Fibroblast of lung (primary cell): Measurements from ENCODE around the gene PRDM16. TPM values are rescaled to one million over a fixed set of nuclear protein-coding genes. Genes with fewer than 3 reads are reported as not detected.

Source experiments
- DNase-seq, 2 donors: peaks; one replicate each; pipeline versions ENCODE4 v3.0.0 to v3.0.0-alpha.2; 2010; ENCODE audit warnings: low read depth in 2 of 2
- H2AFZ ChIP-seq: 2 replicates; pipeline ENCODE4 v1.5.1; 2012; ENCODE audit warnings: low read length, control low read depth, inconsistent platforms
- H3K27ac ChIP-seq: 2 replicates; pipeline ENCODE4 v1.5.1; 2011; ENCODE audit warnings: low read length, control low read depth; ENCODE audit not compliant: insufficient read depth
- H3K27me3 ChIP-seq: 2 replicates; pipeline ENCODE4 v1.5.1; 2011; ENCODE audit warnings: mild to moderate bottlenecking, low read length; ENCODE audit not compliant: control insufficient read depth, insufficient read depth
- H3K36me3 ChIP-seq: 2 replicates; pipeline ENCODE4 v1.5.1; 2011; ENCODE audit warnings: low read length; ENCODE audit not compliant: control insufficient read depth, insufficient read depth
- H3K4me1 ChIP-seq: 2 replicates; pipeline ENCODE4 v1.5.1; 2011; ENCODE audit warnings: low read length; ENCODE audit not compliant: control insufficient read depth, insufficient read depth; ENCODE audit errors: extremely low read depth
- H3K4me2 ChIP-seq: 2 replicates; pipeline ENCODE4 v1.5.1; 2011; ENCODE audit warnings: low read length, control low read depth; ENCODE audit not compliant: insufficient read depth; ENCODE audit errors: extremely low read depth
- H3K4me3 ChIP-seq, 4 experiments: fragments of 200-600 bp in 1 of 4; sonication (generic) in 1 of 4; replicated peaks in 1 of 4; 2 replicates each; pipeline ENCODE4 v1.5.1; 2011 to 2016; ENCODE audit warnings: low read length in 4 of 4, low read depth in 3 of 4, mild to moderate bottlenecking in 3 of 4, control low read depth in 2 of 4, inconsistent platforms in 1 of 4, mixed read lengths in 1 of 4; ENCODE audit not compliant: insufficient read depth in 1 of 4; ENCODE audit errors: control extremely low read depth in 1 of 4
- H3K79me2 ChIP-seq: 2 replicates; pipeline ENCODE4 v1.5.1; 2012; ENCODE audit warnings: mild to moderate bottlenecking, low read length, inconsistent platforms; ENCODE audit not compliant: control insufficient read depth, insufficient read depth
- H3K9ac ChIP-seq: 2 replicates; pipeline ENCODE4 v1.5.1; 2011; ENCODE audit warnings: mild to moderate bottlenecking, low read length, control low read depth; ENCODE audit not compliant: insufficient read depth
- H3K9me3 ChIP-seq: 2 replicates; pipeline ENCODE4 v1.5.1; 2012; ENCODE audit warnings: low read depth, low read length; ENCODE audit not compliant: control insufficient read depth, insufficient read depth
- H4K20me1 ChIP-seq: 2 replicates; pipeline ENCODE4 v1.5.1; 2011; ENCODE audit warnings: low read length; ENCODE audit not compliant: control insufficient read depth, insufficient read depth; ENCODE audit errors: extremely low read depth
- EZH2 ChIP-seq: IDR thresholded peaks from 2 replicates; pipeline ENCODE4 v1.5.1; 2012; ENCODE audit warnings: low read length, control low read depth, mild to moderate bottlenecking; ENCODE audit errors: missing control alignments
- polyA plus RNA-seq, 2 donors: library from polyadenylated mRNA; depleted of rRNA in 1 of 2; stranded (reverse) in 1 of 2; unstranded in 1 of 2; fragments of >200 nt; gene quantifications; 2 replicates each; pipeline ENCODE4 v1.2.1, GENCODE V29; 2011 to 2012; ENCODE audit warnings: missing spikeins in 1 of 2
- total RNA-seq: library from RNA; depleted of rRNA; stranded (reverse); fragments of >200 nt; gene quantifications from 2 replicates; pipeline ENCODE4 v1.2.1, GENCODE V29; 2014
- TF ChIP-seq, protein P1 (sequence below), 2 donors: IDR thresholded peaks in 1 of 2; conservative IDR thresholded peaks in 1 of 2; 1 replicate in 1 of 2; 2 replicates in 1 of 2; pipeline ENCODE4 v1.5.1; 2011 to 2012; ENCODE audit warnings: low read length in 2 of 2, control low read depth in 1 of 2, inconsistent platforms in 1 of 2, low read depth in 1 of 2, mild to moderate bottlenecking in 1 of 2

Gene PRDM16
- total and polyA plus RNA-seq, 2 donors (not counting 1 experiment from before 2014, with no cell fraction given): 0.30 to 1.8 TPM

DNA sequence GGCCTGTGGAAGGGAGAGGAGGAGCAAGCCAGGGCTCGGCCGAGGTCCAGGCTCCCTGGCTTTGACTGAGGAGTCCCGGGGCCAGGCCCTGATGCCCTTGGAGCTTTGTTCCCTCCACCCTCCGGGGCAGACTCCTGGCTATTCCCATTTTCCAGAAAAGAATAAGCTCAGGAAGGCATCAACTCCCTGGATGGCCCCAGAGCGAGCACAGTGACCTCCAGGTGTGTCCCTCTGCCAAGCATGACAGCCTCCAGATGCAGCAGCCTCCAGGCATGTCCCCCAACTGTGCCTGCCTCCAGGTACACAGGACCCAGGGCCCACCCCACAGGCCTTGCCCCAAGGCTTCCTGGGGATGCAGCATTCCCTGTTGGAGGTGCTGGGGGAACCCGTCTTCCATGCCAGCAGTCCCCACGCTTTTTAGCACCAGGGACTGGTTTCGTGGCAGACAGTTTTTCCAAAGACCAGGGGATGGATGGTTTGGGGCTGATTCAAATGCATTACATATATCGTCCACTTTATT lies 369.7 kb downstream of the PRDM16 start:
- Histone ChIP-seq H3K4me3 (no peak overlapping the region), H2AFZ (no peak overlapping the region), H3K36me3 (no peaks in the 10 kb centered on the region), H3K27ac (no peak overlapping the region), H3K9ac (no peak overlapping the region), H3K4me1 (no peaks in the 10 kb centered on the region), H4K20me1 (no peaks in the 10 kb centered on the region), H3K9me3 (no peaks in the 10 kb centered on the region), H3K4me2 (no peak overlapping the region), H3K79me2 (no peaks in the 10 kb centered on the region), H3K27me3 (peaks cover 4% of the 10 kb centered on the region)
- TF ChIP-seq EZH2: no peak
- TF ChIP-seq, protein P1, sequence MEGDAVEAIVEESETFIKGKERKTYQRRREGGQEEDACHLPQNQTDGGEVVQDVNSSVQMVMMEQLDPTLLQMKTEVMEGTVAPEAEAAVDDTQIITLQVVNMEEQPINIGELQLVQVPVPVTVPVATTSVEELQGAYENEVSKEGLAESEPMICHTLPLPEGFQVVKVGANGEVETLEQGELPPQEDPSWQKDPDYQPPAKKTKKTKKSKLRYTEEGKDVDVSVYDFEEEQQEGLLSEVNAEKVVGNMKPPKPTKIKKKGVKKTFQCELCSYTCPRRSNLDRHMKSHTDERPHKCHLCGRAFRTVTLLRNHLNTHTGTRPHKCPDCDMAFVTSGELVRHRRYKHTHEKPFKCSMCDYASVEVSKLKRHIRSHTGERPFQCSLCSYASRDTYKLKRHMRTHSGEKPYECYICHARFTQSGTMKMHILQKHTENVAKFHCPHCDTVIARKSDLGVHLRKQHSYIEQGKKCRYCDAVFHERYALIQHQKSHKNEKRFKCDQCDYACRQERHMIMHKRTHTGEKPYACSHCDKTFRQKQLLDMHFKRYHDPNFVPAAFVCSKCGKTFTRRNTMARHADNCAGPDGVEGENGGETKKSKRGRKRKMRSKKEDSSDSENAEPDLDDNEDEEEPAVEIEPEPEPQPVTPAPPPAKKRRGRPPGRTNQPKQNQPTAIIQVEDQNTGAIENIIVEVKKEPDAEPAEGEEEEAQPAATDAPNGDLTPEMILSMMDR (conservative IDR thresholded peaks at IDR 0.05 in 1 of 2, IDR thresholded peaks at IDR 0.05 in 1 of 2; ENCODE audit: low read depth in 1 of 2, low read length in 2 of 2): no peak
- DNase-seq: no peak

DNA sequence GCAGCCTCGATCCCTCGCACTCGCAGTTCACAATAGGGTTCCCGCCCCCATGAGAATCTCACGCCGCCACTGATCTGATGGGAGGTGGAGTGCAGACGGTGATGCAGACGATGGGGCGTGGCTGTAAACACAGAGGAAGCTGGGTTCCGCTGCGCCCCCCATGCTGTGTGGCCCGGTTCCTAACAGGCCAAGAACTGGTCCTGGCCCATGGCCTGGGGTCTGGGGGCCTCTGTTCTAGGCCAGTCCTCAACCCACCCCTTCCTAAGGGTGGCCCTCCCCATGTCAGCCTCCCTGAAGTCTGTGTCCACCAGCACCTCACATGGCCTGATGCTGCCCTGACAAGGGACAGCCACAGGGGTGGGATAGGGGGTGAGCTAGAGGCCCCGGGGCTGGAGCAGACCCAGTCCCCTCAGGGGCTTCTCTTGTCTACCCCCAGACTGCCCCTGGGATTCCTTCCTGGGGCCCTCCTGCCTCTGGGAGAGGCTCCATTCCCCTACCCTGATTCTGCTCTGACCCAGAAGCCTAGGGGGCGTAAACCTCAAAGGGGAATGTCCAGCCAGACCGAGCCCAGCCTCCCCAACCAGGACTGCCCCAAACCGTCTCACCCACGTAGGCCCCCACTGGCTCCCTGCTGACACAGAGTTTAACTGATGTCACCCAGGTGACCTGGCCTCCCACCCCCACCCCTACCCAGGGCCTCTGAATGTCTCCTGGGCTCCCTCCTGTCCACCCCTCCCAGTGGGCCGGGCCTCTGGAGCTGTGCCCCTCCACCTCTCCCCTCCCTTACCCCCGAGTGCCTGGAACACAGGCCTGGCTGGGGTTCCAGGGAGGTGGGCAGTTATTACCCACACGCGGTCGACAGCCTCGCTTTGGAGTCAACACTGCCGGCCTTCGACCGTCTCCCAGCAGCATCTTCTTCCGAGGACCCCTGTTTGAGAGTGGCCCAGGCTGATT lies 370.6 kb downstream of the PRDM16 start:
- no peak for DNase-seq

DNA sequence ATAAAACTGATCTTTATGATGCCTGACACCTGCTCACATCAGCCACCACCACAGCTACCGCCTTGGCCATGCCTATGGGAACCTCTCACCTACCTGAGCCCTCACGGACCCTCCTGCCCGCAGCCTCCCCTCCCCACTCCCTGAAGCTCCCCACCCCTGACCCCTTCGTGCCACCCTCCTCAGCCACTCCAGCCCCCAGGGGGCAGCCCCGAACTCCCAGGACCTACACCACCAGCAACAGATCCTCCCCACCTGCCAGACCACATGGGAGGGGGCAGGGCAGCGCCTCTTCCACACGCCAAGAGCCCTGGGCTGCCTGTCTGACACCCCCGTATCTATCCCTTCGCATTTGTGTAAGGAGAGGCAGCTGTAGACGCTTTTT lies 371.3 kb downstream of the PRDM16 start:
- Histone ChIP-seq H3K4me2 (no peak overlapping the region), H3K4me1 (no peaks in the 10 kb centered on the region), H4K20me1 (no peaks in the 10 kb centered on the region), H3K79me2 (no peaks in the 10 kb centered on the region), H3K27ac (no peak overlapping the region), H3K9ac (no peak overlapping the region), H3K4me3 (no peak overlapping the region), H3K36me3 (no peaks in the 10 kb centered on the region), H2AFZ (no peak overlapping the region), H3K9me3 (no peaks in the 10 kb centered on the region), H3K27me3 (peaks cover 4% of the 10 kb centered on the region)
- TF ChIP-seq, protein P1 (conservative IDR thresholded peaks at IDR 0.05 in 1 of 2, IDR thresholded peaks at IDR 0.05 in 1 of 2; ENCODE audit: low read depth in 1 of 2, low read length in 2 of 2): no peak
- TF ChIP-seq EZH2: no peak
- DNase-seq: no peak

More for the DNA sequence above, 370.6 kb downstream of the PRDM16 start:
- no peak overlapping the region for H2AFZ ChIP-seq
- no peaks in the 10 kb centered on the region for H3K36me3 ChIP-seq
- no peak overlapping the region for H3K4me3 ChIP-seq
- no peak overlapping the region for H3K4me2 ChIP-seq
- H3K4me1 ChIP-seq: no peaks in the 10 kb centered on the region
- H3K79me2 ChIP-seq: no peaks in the 10 kb centered on the region
- H3K9ac ChIP-seq: no peak overlapping the region
- no peaks in the 10 kb centered on the region for H4K20me1 ChIP-seq
- H3K27me3 ChIP-seq: peaks cover 4% of the 10 kb centered on the region
- TF ChIP-seq, protein P1 (conservative IDR thresholded peaks at IDR 0.05 in 1 of 2, IDR thresholded peaks at IDR 0.05 in 1 of 2; ENCODE audit: low read depth in 1 of 2, low read length in 2 of 2): no peak
- TF ChIP-seq EZH2: no peak
- no peaks in the 10 kb centered on the region for H3K9me3 ChIP-seq
- no peak overlapping the region for H3K27ac ChIP-seq
